Measurements from ENCODE around the gene DLG2.

GRCh38 chr11:83611031-83611430, 2016.1 kb downstream of the DLG2 start:
- TF ChIP-seq, protein P1, sequence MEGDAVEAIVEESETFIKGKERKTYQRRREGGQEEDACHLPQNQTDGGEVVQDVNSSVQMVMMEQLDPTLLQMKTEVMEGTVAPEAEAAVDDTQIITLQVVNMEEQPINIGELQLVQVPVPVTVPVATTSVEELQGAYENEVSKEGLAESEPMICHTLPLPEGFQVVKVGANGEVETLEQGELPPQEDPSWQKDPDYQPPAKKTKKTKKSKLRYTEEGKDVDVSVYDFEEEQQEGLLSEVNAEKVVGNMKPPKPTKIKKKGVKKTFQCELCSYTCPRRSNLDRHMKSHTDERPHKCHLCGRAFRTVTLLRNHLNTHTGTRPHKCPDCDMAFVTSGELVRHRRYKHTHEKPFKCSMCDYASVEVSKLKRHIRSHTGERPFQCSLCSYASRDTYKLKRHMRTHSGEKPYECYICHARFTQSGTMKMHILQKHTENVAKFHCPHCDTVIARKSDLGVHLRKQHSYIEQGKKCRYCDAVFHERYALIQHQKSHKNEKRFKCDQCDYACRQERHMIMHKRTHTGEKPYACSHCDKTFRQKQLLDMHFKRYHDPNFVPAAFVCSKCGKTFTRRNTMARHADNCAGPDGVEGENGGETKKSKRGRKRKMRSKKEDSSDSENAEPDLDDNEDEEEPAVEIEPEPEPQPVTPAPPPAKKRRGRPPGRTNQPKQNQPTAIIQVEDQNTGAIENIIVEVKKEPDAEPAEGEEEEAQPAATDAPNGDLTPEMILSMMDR (IDR thresholded peaks at IDR 0.05) = no peak
- TF ChIP-seq POLR2AphosphoS5 (IDR thresholded peaks at IDR 0.05) = no peak
- no peak for TF ChIP-seq POLR2A (IDR thresholded peaks at IDR 0.05)
